Heart left ventricle (tissue), 16 donors: ENCODE data around the gene RNASE8. TPM values are rescaled to one million over a fixed set of nuclear protein-coding genes. Genes with fewer than 3 reads are reported as not detected.
"Not testable (repeated sequence)": the region's sequence is repeated elsewhere in the genome, so short reads cannot be mapped to it uniquely, and the experiment has no call there.

Experiments
- ATAC-seq, 4 donors: fragments of 200-7000 bp; cut with Tn5 transposase; one replicate each; pipeline ENCODE4 v1.9.1; 2020 to 2022; ENCODE audit warnings: moderate library complexity in 4 of 4, mild to moderate bottlenecking in 3 of 4, moderate number of reproducible peaks in 1 of 4
- DNase-seq, 5 donors: peaks; one replicate each; pipeline ENCODE4 v3.0.0-alpha.2; 2020
- H3K27ac ChIP-seq, 12 donors: fragments of 200-600 bp; sonication (generic) in 4 of 12; one replicate each; pipeline versions ENCODE4 v1.5.0 to v1.8.0; 2016 to 2022; ENCODE audit warnings: mild to moderate bottlenecking in 2 of 12
- H3K27me3 ChIP-seq, 9 donors: fragments of 200-600 bp; sonication (generic) in 2 of 9; one replicate each; pipeline versions ENCODE4 v1.5.1 to v1.8.0; 2016 to 2022; ENCODE audit warnings: mild to moderate bottlenecking in 3 of 9
- H3K36me3 ChIP-seq, 9 donors: fragments of 200-600 bp; sonication (generic) in 2 of 9; one replicate each; pipeline versions ENCODE4 v1.5.0 to v1.8.0; 2018 to 2022; ENCODE audit warnings: mild to moderate bottlenecking in 2 of 9
- H3K4me1 ChIP-seq, 12 donors: fragments of 200-600 bp; sonication (generic) in 4 of 12; one replicate each; pipeline versions ENCODE4 v1.5.0 to v1.8.0; 2016 to 2022; ENCODE audit warnings: mild to moderate bottlenecking in 3 of 12
- H3K4me3 ChIP-seq, 12 donors: fragments of 200-600 bp; sonication (generic) in 4 of 12; one replicate each; pipeline versions ENCODE4 v1.5.0 to v1.8.0; 2017 to 2022; ENCODE audit warnings: mild to moderate bottlenecking in 9 of 12, moderate library complexity in 4 of 12
- H3K9me3 ChIP-seq, 12 donors: fragments of 200-600 bp; sonication (generic) in 4 of 12; one replicate each; pipeline versions ENCODE4 v1.5.0 to v1.8.0; 2016 to 2022; ENCODE audit warnings: mild to moderate bottlenecking in 1 of 12
- POLR2A ChIP-seq, 2 donors: fragments of 450-650 bp; IDR thresholded peaks; one replicate each; pipeline ENCODE4 v1.6.1; 2017; ENCODE audit warnings: antibody characterized with exemption in 2 of 2, mild to moderate bottlenecking in 2 of 2, moderate library complexity in 2 of 2
- WGBS, 4 donors: extraction: QIAGEN DNeasy Blood & Tissue Kit in 2 of 4; methylation state at CpG; one replicate each; pipeline versions ENCODE4 v1.1.5 to v1.1.7; 2013 to 2018; 5-methylcytosine and 5-hydroxymethylcytosine counted together
- intact Hi-C, 10 donors: fragments of 100-400 bp; cut with DNase I; formaldehyde crosslinking; loops; one replicate each; pipeline versions ENCODE4 v1.11.1 to v1.14.2; 2022
- long read RNA-seq, 3 donors: library from polyadenylated mRNA; unstranded; transcript quantifications; one replicate each; pipeline ENCODE4 v2.0.0, GENCODE V29; 2020 to 2021
- polyA plus RNA-seq, 2 donors: library from polyadenylated mRNA; stranded (reverse); fragments of 200-250 nt; gene quantifications; one replicate each; pipeline ENCODE4 v1.2.3, GENCODE V29; 2013
- total RNA-seq, 9 donors: library from RNA; depleted of rRNA in 2 of 9; stranded (reverse); fragments of >200 nt in 2 of 9; fragmentation: NEBNext Ultra II Directional in 3 of 9; extraction: Animal tissue kit (Norgen Biotek cat#: 25700) in 3 of 9; gene quantifications; one replicate each; pipeline versions ENCODE4 v1.1.0 to v1.2.4, GENCODE V29; 2016 to 2023
- TF ChIP-seq, protein P1 (sequence below), 12 donors: fragments of 200-600 bp; sonication (generic) in 4 of 12; IDR thresholded peaks; one replicate each; pipeline versions ENCODE4 v1.5.0 to v1.8.0; 2018 to 2022; ENCODE audit warnings: antibody characterized with exemption in 12 of 12, mild to moderate bottlenecking in 5 of 12
- donor health status: ischemic (EF 13 %, LVEDD 7.1; RV severe dilation, severe dysfunction).
- donor health status: healthy with polysubstance abuse.
- donor health status: DM: no; HTN: yes; CAD: no.
- donor health status: DM: no; HTN: no; CAD: no.
- donor health status: ischemic (EF 25% LVEDD 6.9; RV normal size, moderate dysfunction).
- donor health status: ischemic (EF 25% LVEDD 5.7; RV mildly dilated, moderate dysfunction).
- donor health status: healthy.
- donor health status: DM: yes; HTN: yes; CAD: no.
- donor health status: ischemic (EF 35%, LVEDD 5.7; RV mildly dilated, moderate dysfunction).
- donor health status: nonischemic (EF 11% LVEDD 7.7; RV severe dilation, severe dysfunction).
- donor health status: DM: yes; HTN: yes; CAD: no.
- donor health status: PGD.
- donor health status: ischemic (EF 29% LVEDD 5.4; RV normal size, mild dysfunction).
- donor health status: nonischemic (EF 23%, LVEDD 6.1; RV moderate dilation, normal function).

RNASE8 gene
- total RNA-seq (not detected), polyA plus RNA-seq (not detected)
- long read RNA-seq, donor 1 = 0 reads
- long read RNA-seq, donor 2 = 0 reads
- long read RNA-seq, donor 3 = 0 reads

GRCh38 chr14:21057803-21058675, at the start of gene RNASE8:
Gene RNASE8, plus strand, starts transcription at chr14:21057822. Its CDS starts 71 bp downstream, at chr14:21057893.
- Histone ChIP-seq H3K36me3 (no peaks in the 10 kb centered on the region), H3K27ac (no peak within 1 kb of the TSS), H3K4me1 (peaks cover 0 to 5% (median 0%) of the 10 kb centered on the region in 12 donors), H3K27me3 (no peaks in the 10 kb centered on the region), H3K4me3 (no peak within 1 kb of the TSS), H3K9me3 (no peaks in the 10 kb centered on the region)
- DNase-seq = no peak
- TF ChIP-seq, protein P1, sequence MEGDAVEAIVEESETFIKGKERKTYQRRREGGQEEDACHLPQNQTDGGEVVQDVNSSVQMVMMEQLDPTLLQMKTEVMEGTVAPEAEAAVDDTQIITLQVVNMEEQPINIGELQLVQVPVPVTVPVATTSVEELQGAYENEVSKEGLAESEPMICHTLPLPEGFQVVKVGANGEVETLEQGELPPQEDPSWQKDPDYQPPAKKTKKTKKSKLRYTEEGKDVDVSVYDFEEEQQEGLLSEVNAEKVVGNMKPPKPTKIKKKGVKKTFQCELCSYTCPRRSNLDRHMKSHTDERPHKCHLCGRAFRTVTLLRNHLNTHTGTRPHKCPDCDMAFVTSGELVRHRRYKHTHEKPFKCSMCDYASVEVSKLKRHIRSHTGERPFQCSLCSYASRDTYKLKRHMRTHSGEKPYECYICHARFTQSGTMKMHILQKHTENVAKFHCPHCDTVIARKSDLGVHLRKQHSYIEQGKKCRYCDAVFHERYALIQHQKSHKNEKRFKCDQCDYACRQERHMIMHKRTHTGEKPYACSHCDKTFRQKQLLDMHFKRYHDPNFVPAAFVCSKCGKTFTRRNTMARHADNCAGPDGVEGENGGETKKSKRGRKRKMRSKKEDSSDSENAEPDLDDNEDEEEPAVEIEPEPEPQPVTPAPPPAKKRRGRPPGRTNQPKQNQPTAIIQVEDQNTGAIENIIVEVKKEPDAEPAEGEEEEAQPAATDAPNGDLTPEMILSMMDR (IDR thresholded peaks at IDR 0.05) = peak in 1 of 12 donors; percentile 5
- TF ChIP-seq POLR2A (IDR thresholded peaks at IDR 0.05) = no peak
- intact Hi-C loops = loop anchor here in 1 of 10 donors (5.0 kb wide), 1 partner anchor 46 kb away; no protein-coding TSS in a partner anchor
- peak in 2 of 4 donors; percentile 24 to 55 for ATAC-seq
- WGBS, 4 donors = 74 to 85% (median 79%) methylated on average over 8 of the region's 8 CpGs

DNA sequence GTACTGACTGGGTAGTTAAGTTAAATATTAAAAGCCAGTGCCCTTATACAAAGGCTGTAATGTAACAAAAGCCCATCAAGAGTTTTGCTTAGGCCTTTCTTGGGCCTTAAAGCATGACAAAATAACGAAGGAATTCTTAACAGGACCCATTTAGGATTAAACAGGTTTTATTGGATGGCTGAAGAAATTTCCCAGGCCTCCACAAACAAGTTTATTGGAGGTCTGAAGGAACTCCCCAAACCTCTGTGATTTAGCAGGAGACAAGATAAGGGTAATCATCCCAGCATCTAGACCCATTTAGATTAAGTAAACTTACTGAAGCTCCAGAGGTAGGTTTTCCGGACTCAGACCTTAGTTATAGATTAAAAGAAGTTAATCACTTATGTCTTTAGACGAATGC, 47.9 kb upstream of the RNASE8 start:
- not testable (repeated sequence) for H3K27ac ChIP-seq, DNase-seq, ATAC-seq, H3K27me3 ChIP-seq, H3K4me3 ChIP-seq, H3K4me1 ChIP-seq, H3K36me3 ChIP-seq, H3K9me3 ChIP-seq
- intact Hi-C loops = loop anchor here in 6 of 10 donors (5.0 kb wide), 4 partner anchors 33 to 98 kb away; partner anchors contain the start of genes RNASE7 (in 1 of the 6) and RNASE8 (in 1 of the 6)
- WGBS, 4 donors = 77 to 86% (median 79%) methylated on average over 3 of the region's 3 CpGs

DNA sequence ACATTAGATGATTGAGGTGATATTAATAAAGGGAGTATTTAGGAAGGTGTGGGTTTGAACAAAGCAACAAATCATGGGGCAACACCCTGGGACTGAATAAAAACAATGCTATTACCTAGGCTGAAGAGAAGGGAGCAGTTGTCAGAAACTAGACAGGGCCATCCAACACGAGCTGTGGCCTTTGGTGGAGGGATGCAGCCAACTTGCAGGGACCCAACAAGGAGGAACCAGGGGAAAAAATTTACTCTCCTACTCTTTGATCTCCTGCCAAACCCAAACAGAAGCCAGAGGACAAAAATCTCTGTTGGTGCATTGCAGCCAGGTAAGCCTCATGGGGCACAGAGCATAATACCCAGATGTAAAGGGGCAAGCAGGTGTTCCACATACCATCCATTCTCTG, 46.5 kb upstream of the RNASE8 start:
- TF ChIP-seq POLR2A (IDR thresholded peaks at IDR 0.05) = no peak
- TF ChIP-seq, protein P1 (IDR thresholded peaks at IDR 0.05) = no peak
- no peaks in the 10 kb centered on the region for H3K27me3 ChIP-seq
- no peak overlapping the region for H3K4me3 ChIP-seq
- 85 to 92% (median 89%) methylated on average over 1 of the region's 1 CpG for WGBS, 4 donors
- intact Hi-C loops = loop anchor here in 5 of 10 donors (5.0 kb wide), 3 partner anchors 46 to 96 kb away; partner anchors contain the start of gene RNASE8 (in 1 of the 5)
- H3K36me3 ChIP-seq = peaks cover 0 to 4% (median 0%) of the 10 kb centered on the region in 9 donors
- H3K4me1 ChIP-seq = peaks cover 0 to 14% (median 3%) of the 10 kb centered on the region in 12 donors
- H3K9me3 ChIP-seq = no peaks in the 10 kb centered on the region
- no peak overlapping the region for H3K27ac ChIP-seq
- DNase-seq = no peak
- no peak for ATAC-seq

DNA sequence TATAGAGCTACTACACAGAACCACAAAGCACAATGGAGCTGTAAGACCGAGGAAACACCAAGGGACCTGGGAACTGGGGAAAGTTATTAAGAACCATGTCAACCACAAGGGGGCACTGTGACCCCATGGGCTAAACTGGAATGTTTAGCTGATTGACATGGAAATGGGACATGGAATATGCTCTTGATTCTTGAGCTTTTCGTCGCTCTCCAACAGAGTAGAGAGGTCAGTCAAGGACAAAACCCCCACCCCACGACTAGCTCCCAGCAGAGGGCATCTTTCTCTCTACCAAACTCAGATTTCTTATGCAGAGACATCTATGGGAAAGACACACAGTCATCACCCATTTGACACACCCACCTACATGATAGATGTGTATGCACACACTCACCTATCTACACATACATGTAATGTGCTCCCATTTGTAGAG, 42.8 kb upstream of the RNASE8 start:
- no peak for TF ChIP-seq POLR2A (IDR thresholded peaks at IDR 0.05)
- TF ChIP-seq, protein P1 (IDR thresholded peaks at IDR 0.05) = peak; percentile 86 to 99 (median 96)
- H3K27ac ChIP-seq = peak overlapping the region in 4 of 12 donors; percentile 9 to 28 (median 22)
- H3K4me3 ChIP-seq = no peak overlapping the region
- intact Hi-C loops = loop anchor here (1.0 to 5.0 kb wide), 11 partner anchors 24 to 93 kb away; partner anchors contain the start of genes RNASE8 (in 1 of the 10) and TMEM253 (in 1 of the 10)
- 0 to 3% (median 2%) methylated on average over 4 of the region's 4 CpGs for WGBS, 4 donors
- H3K36me3 ChIP-seq = peaks cover 0 to 41% (median 33%) of the 10 kb centered on the region in 9 donors
- ATAC-seq (peak; percentile 58 to 85 (median 82)), DNase-seq (peak; percentile 82 to 85 (median 84))
- H3K4me1 ChIP-seq = peaks cover 0 to 27% (median 7%) of the 10 kb centered on the region in 12 donors
- H3K9me3 ChIP-seq = no peaks in the 10 kb centered on the region
- no peaks in the 10 kb centered on the region for H3K27me3 ChIP-seq
